HepG2 (cell line): ENCODE data around the gene ODC1. TPM values are rescaled to one million over a fixed set of nuclear protein-coding genes. Genes with fewer than 3 reads are reported as not detected.

ENCODE experiments used
- KDM5B ChIP-seq: sonication (generic); formaldehyde crosslinking; IDR thresholded peaks from 2 replicates; pipeline ENCODE4 v1.4.0; 2020; ENCODE audit warnings: missing genetic modification reagents, mild to moderate bottlenecking, borderline replicate concordance
- KDM6A ChIP-seq: IDR thresholded peaks from 2 replicates; pipeline ENCODE4 v1.6.1; 2016; ENCODE audit warnings: low read depth
- NFKB2 ChIP-seq: sonication (generic); formaldehyde crosslinking; IDR thresholded peaks from 2 replicates; pipeline ENCODE4 v1.4.0; 2020; ENCODE audit warnings: missing genetic modification reagents, borderline replicate concordance
- NR2F6 ChIP-seq, 2 experiments: IDR thresholded peaks; 2 replicates each; pipeline ENCODE4 v1.6.1; 2016; ENCODE audit warnings: antibody characterized with exemption in 1 of 2, mild to moderate bottlenecking in 1 of 2
- ZMYM2 ChIP-seq: sonication (generic); formaldehyde crosslinking; IDR thresholded peaks from 2 replicates; pipeline ENCODE4 v1.8.0; 2022; ENCODE audit warnings: mild to moderate bottlenecking, missing genetic modification reagents
- ZNF160 ChIP-seq: sonication (generic); formaldehyde crosslinking; IDR thresholded peaks from 2 replicates; pipeline ENCODE4 v1.8.0; 2022; ENCODE audit warnings: mild to moderate bottlenecking, inconsistent platforms, missing genetic modification reagents
- ZNF431 ChIP-seq: sonication (generic); formaldehyde crosslinking; IDR thresholded peaks from 2 replicates; pipeline ENCODE4 v1.9.0; 2022; ENCODE audit warnings: missing genetic modification reagents, low read depth, mild to moderate bottlenecking, borderline replicate concordance
- ZNF616 ChIP-seq: sonication (generic); formaldehyde crosslinking; IDR thresholded peaks from 2 replicates; pipeline ENCODE4 v1.5.0; 2020; ENCODE audit warnings: low read depth, mild to moderate bottlenecking, missing genetic modification reagents
- ZNF720 ChIP-seq: sonication (generic); formaldehyde crosslinking; IDR thresholded peaks from 2 replicates; pipeline ENCODE4 v1.4.0; 2020; ENCODE audit warnings: missing genetic modification reagents
- polyA plus RNA-seq, 8 experiments: library from polyadenylated mRNA; depleted of rRNA in 3 of 8; stranded (reverse) in 7 of 8; unstranded in 1 of 8; fragments of >200 nt; fragmentation: Illumina TruSeq in 4 of 8; extraction: Trizol in 4 of 8; gene quantifications; 2 replicates each; pipeline versions ENCODE4 v1.2.1 to v1.2.3, GENCODE V29; 2011 to 2016; ENCODE audit warnings: low read depth in 4 of 8, missing spikeins in 1 of 8, mixed read lengths in 1 of 8; ENCODE audit not compliant: insufficient read depth in 1 of 8
- total RNA-seq, 5 experiments: library from RNA; depleted of rRNA; stranded (reverse); fragments of >200 nt; fragmentation: Illumina TruSeq; extraction: Trizol; gene quantifications; 2 replicates each; pipeline ENCODE4 v1.2.3, GENCODE V29; 2016; ENCODE audit warnings: low read depth in 1 of 5
- TF ChIP-seq, protein P1 (sequence below): sonication (generic); formaldehyde crosslinking; IDR thresholded peaks from 2 replicates; pipeline ENCODE4 v1.4.0; 2020; ENCODE audit warnings: missing genetic modification reagents, borderline replicate concordance
- TF ChIP-seq, protein P2 (sequence below): sonication (generic); formaldehyde crosslinking; IDR thresholded peaks from 2 replicates; pipeline ENCODE4 v1.4.0; 2020; ENCODE audit warnings: missing genetic modification reagents
- TF ChIP-seq, protein P3 (sequence below): sonication (generic); formaldehyde crosslinking; IDR thresholded peaks from 2 replicates; pipeline ENCODE4 v1.9.0; 2022; ENCODE audit warnings: low read depth, missing genetic modification reagents
- TF ChIP-seq, protein P4 (sequence below): fragments of 450-650 bp; IDR thresholded peaks from 2 replicates; pipeline ENCODE4 v1.6.1; 2017
- TF ChIP-seq, protein P5 (sequence below): sonication (generic); formaldehyde crosslinking; IDR thresholded peaks from 2 replicates; pipeline ENCODE4 v1.5.0; 2020; ENCODE audit warnings: missing genetic modification reagents

The ODC1 gene
- total and polyA plus RNA-seq, 2 of the 13 experiments (the other 11 are each of a cell fraction or from before 2014, with no cell fraction given): 142 to 371 TPM

DNA sequence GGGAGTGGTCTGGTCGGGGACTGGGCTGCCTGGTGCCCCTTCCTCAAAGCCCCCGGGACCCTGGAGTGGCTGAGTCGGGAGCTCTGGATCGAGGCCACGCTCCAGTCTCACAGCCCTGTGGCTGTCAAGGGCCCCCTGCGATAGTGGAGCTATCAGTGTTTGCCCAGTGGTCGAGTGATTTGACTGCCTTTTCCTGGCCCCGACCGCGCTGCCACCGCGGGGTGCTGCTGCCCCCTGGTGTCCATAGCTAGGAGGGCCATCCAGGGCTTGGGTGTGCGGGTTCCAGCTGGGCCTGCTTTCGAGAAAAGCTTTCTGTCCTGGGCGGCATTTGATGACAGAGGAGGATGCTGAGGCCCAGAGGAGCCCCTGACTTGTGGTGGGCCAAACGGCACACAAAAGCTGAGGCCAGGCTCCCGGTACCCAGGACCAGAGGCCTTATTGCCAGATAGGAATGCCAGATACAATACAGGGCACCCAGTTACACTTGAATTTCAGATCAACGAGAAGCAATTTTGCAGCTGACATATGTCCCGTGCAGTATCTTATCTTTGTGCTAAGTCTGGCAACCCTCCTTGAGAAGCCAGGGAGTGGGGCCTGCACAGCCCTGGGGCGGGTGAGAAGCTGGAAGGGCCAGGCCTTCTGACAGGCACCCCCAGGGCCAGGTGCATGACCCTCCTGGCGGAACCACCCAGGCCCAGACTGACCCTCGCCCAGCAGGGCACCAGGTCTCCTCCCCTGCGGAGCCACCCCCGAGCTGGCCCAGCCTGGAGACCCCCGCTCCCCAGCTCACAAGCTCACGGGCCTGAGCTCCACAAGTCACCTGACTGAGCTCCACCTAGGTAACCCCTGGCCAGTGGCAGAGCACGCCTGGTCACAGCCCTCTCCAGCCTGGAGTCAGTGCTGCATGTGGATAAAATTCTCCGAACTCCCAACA lies 13.0 kb downstream of the ODC1 start (continued):
- TF ChIP-seq, protein P1, sequence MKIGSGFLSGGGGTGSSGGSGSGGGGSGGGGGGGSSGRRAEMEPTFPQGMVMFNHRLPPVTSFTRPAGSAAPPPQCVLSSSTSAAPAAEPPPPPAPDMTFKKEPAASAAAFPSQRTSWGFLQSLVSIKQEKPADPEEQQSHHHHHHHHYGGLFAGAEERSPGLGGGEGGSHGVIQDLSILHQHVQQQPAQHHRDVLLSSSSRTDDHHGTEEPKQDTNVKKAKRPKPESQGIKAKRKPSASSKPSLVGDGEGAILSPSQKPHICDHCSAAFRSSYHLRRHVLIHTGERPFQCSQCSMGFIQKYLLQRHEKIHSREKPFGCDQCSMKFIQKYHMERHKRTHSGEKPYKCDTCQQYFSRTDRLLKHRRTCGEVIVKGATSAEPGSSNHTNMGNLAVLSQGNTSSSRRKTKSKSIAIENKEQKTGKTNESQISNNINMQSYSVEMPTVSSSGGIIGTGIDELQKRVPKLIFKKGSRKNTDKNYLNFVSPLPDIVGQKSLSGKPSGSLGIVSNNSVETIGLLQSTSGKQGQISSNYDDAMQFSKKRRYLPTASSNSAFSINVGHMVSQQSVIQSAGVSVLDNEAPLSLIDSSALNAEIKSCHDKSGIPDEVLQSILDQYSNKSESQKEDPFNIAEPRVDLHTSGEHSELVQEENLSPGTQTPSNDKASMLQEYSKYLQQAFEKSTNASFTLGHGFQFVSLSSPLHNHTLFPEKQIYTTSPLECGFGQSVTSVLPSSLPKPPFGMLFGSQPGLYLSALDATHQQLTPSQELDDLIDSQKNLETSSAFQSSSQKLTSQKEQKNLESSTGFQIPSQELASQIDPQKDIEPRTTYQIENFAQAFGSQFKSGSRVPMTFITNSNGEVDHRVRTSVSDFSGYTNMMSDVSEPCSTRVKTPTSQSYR (CRISPR knock-in tag): no peak
- no peak for TF ChIP-seq ZNF616
- TF ChIP-seq KDM6A (CRISPR knock-in tag): no peak
- TF ChIP-seq, protein P2, sequence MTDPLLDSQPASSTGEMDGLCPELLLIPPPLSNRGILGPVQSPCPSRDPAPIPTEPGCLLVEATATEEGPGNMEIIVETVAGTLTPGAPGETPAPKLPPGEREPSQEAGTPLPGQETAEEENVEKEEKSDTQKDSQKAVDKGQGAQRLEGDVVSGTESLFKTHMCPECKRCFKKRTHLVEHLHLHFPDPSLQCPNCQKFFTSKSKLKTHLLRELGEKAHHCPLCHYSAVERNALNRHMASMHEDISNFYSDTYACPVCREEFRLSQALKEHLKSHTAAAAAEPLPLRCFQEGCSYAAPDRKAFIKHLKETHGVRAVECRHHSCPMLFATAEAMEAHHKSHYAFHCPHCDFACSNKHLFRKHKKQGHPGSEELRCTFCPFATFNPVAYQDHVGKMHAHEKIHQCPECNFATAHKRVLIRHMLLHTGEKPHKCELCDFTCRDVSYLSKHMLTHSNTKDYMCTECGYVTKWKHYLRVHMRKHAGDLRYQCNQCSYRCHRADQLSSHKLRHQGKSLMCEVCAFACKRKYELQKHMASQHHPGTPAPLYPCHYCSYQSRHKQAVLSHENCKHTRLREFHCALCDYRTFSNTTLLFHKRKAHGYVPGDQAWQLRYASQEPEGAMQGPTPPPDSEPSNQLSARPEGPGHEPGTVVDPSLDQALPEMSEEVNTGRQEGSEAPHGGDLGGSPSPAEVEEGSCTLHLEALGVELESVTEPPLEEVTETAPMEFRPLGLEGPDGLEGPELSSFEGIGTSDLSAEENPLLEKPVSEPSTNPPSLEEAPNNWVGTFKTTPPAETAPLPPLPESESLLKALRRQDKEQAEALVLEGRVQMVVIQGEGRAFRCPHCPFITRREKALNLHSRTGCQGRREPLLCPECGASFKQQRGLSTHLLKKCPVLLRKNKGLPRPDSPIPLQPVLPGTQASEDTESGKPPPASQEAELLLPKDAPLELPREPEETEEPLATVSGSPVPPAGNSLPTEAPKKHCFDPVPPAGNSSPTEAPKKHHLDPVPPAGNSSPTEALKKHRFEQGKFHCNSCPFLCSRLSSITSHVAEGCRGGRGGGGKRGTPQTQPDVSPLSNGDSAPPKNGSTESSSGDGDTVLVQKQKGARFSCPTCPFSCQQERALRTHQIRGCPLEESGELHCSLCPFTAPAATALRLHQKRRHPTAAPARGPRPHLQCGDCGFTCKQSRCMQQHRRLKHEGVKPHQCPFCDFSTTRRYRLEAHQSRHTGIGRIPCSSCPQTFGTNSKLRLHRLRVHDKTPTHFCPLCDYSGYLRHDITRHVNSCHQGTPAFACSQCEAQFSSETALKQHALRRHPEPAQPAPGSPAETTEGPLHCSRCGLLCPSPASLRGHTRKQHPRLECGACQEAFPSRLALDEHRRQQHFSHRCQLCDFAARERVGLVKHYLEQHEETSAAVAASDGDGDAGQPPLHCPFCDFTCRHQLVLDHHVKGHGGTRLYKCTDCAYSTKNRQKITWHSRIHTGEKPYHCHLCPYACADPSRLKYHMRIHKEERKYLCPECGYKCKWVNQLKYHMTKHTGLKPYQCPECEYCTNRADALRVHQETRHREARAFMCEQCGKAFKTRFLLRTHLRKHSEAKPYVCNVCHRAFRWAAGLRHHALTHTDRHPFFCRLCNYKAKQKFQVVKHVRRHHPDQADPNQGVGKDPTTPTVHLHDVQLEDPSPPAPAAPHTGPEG (CRISPR knock-in tag): 0 out of 2 replicates have a peak, but pooled peaks have one; percentile 53
- no peak for TF ChIP-seq ZMYM2 (CRISPR knock-in tag)
- no peak for TF ChIP-seq NR2F6 (IDR thresholded peaks at IDR 0.05)
- peak; percentile 64; the same call in 1 of the 2 replicates for TF ChIP-seq NR2F6 (CRISPR knock-in tag; IDR thresholded peaks at IDR 0.05)
- no peak for TF ChIP-seq ZNF431 (CRISPR knock-in tag)
- no peak for TF ChIP-seq KDM5B (CRISPR knock-in tag)
- TF ChIP-seq, protein P3, sequence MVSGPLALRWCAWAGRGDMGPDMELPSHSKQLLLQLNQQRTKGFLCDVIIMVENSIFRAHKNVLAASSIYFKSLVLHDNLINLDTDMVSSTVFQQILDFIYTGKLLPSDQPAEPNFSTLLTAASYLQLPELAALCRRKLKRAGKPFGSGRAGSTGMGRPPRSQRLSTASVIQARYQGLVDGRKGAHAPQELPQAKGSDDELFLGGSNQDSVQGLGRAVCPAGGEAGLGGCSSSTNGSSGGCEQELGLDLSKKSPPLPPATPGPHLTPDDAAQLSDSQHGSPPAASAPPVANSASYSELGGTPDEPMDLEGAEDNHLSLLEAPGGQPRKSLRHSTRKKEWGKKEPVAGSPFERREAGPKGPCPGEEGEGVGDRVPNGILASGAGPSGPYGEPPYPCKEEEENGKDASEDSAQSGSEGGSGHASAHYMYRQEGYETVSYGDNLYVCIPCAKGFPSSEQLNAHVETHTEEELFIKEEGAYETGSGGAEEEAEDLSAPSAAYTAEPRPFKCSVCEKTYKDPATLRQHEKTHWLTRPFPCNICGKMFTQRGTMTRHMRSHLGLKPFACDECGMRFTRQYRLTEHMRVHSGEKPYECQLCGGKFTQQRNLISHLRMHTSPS (CRISPR knock-in tag): no peak
- TF ChIP-seq ZNF720 (CRISPR knock-in tag): no peak
- TF ChIP-seq, protein P4, sequence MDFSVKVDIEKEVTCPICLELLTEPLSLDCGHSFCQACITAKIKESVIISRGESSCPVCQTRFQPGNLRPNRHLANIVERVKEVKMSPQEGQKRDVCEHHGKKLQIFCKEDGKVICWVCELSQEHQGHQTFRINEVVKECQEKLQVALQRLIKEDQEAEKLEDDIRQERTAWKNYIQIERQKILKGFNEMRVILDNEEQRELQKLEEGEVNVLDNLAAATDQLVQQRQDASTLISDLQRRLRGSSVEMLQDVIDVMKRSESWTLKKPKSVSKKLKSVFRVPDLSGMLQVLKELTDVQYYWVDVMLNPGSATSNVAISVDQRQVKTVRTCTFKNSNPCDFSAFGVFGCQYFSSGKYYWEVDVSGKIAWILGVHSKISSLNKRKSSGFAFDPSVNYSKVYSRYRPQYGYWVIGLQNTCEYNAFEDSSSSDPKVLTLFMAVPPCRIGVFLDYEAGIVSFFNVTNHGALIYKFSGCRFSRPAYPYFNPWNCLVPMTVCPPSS: no peak
- peak; percentile 74; the same call in 1 of the 2 replicates for TF ChIP-seq NFKB2 (CRISPR knock-in tag)
- TF ChIP-seq ZNF160: no peak
- TF ChIP-seq, protein P5, sequence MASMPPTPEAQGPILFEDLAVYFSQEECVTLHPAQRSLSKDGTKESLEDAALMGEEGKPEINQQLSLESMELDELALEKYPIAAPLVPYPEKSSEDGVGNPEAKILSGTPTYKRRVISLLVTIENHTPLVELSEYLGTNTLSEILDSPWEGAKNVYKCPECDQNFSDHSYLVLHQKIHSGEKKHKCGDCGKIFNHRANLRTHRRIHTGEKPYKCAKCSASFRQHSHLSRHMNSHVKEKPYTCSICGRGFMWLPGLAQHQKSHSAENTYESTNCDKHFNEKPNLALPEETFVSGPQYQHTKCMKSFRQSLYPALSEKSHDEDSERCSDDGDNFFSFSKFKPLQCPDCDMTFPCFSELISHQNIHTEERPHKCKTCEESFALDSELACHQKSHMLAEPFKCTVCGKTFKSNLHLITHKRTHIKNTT (CRISPR knock-in tag): no peak
